Glutamatergic neuron (in vitro differentiated cells): ENCODE measurements around the gene PIMREG. TPM values are rescaled to one million over a fixed set of nuclear protein-coding genes. Genes with fewer than 3 reads are reported as not detected.

ENCODE experiments used
- DNase-seq: peaks from one replicate; pipeline ENCODE4 v3.0.0; 2022
- H3K27ac Mint-ChIP-seq: one replicate; pipeline ENCODE4 v1.8.0; 2020; ENCODE audit warnings: mild to moderate bottlenecking, mixed read lengths, inconsistent platforms; ENCODE audit not compliant: unreplicated experiment
- H3K27me3 Mint-ChIP-seq: one replicate; pipeline ENCODE4 v1.8.0; 2020; ENCODE audit warnings: mild to moderate bottlenecking, moderate library complexity, mixed read lengths, inconsistent platforms; ENCODE audit not compliant: unreplicated experiment
- H3K36me3 Mint-ChIP-seq: one replicate; pipeline ENCODE4 v1.8.0; 2020; ENCODE audit warnings: mild to moderate bottlenecking, mixed read lengths, inconsistent platforms; ENCODE audit not compliant: unreplicated experiment
- H3K4me1 Mint-ChIP-seq: one replicate; pipeline ENCODE4 v1.8.0; 2020; ENCODE audit warnings: mild to moderate bottlenecking, low read depth, mixed read lengths, inconsistent platforms; ENCODE audit not compliant: unreplicated experiment
- H3K4me3 Mint-ChIP-seq: one replicate; pipeline ENCODE4 v1.8.0; 2020; ENCODE audit warnings: mild to moderate bottlenecking, mixed read lengths, inconsistent platforms; ENCODE audit not compliant: unreplicated experiment
- H3K9me3 Mint-ChIP-seq: one replicate; pipeline ENCODE4 v1.8.0; 2020; ENCODE audit warnings: mild to moderate bottlenecking, moderate library complexity, mixed read lengths, inconsistent platforms; ENCODE audit not compliant: unreplicated experiment
- CTCF ChIP-seq: fragments of 200-600 bp; sonication (generic); IDR thresholded peaks from one replicate; pipeline ENCODE4 v1.5.0; 2021; ENCODE audit not compliant: partially characterized antibody, unreplicated experiment
- total RNA-seq: library from RNA; stranded (reverse); fragmentation: NEBNext Ultra II Directional; extraction: Animal tissue kit (Norgen Biotek cat#: 25700); gene quantifications from one replicate; pipeline ENCODE4 v1.2.1, GENCODE V29; 2021; ENCODE audit not compliant: unreplicated experiment

Gene PIMREG
- total RNA-seq, 1 donor from 2014 or later, result 28.4 TPM

GRCh38 chr17:6456321-6456720, 12.1 kb downstream of the PIMREG start:
- H3K36me3 Mint-ChIP-seq, result peaks cover 5% of the 10 kb centered on the region
- peak overlapping the region; percentile 77 for H3K27ac Mint-ChIP-seq
- peaks cover 26% of the 10 kb centered on the region for H3K4me1 Mint-ChIP-seq
- peaks cover 8% of the 10 kb centered on the region for H3K27me3 Mint-ChIP-seq
- TF ChIP-seq CTCF, result no peak
- peaks cover 6% of the 10 kb centered on the region for H3K9me3 Mint-ChIP-seq
- no peak for DNase-seq
- H3K4me3 Mint-ChIP-seq, result no peak overlapping the region

GRCh38 chr17:6456914-6457687, 12.8 kb downstream of the PIMREG start:
- Mint-ChIP-seq H3K27ac (no peak overlapping the region), H3K4me3 (no peak overlapping the region), H3K9me3 (peaks cover 6% of the 10 kb centered on the region), H3K36me3 (peaks cover 5% of the 10 kb centered on the region), H3K27me3 (peaks cover 8% of the 10 kb centered on the region), H3K4me1 (peaks cover 23% of the 10 kb centered on the region)
- DNase-seq, result no peak
- no peak for TF ChIP-seq CTCF

GRCh38 chr17:6457688-6458459, 13.6 kb downstream of the PIMREG start:
- Mint-ChIP-seq H3K27ac (no peak overlapping the region), H3K4me3 (no peak overlapping the region), H3K27me3 (peaks cover 9% of the 10 kb centered on the region), H3K36me3 (peaks cover 5% of the 10 kb centered on the region), H3K4me1 (peaks cover 19% of the 10 kb centered on the region), H3K9me3 (peaks cover 11% of the 10 kb centered on the region)
- DNase-seq, result no peak
- no peak for TF ChIP-seq CTCF

GRCh38 chr17:6458460-6458950, 14.2 kb downstream of the PIMREG start:
- no peak for TF ChIP-seq CTCF
- H3K4me3 Mint-ChIP-seq, result no peak overlapping the region
- H3K36me3 Mint-ChIP-seq, result peaks cover 5% of the 10 kb centered on the region
- H3K9me3 Mint-ChIP-seq, result peaks cover 11% of the 10 kb centered on the region
- H3K4me1 Mint-ChIP-seq, result peaks cover 12% of the 10 kb centered on the region
- DNase-seq, result no peak
- H3K27ac Mint-ChIP-seq, result no peak overlapping the region
- peaks cover 5% of the 10 kb centered on the region for H3K27me3 Mint-ChIP-seq
